Retina (tissue), 1 donor: ENCODE results near the gene ALLC.

Source experiments
- DNase-seq: peaks from one replicate; pipeline ENCODE4 v3.0.0-alpha.2; 2016

The ALLC gene

GRCh38 chr2:3727397-3728045 is 69.5 kb downstream of the ALLC start:
- DNase-seq = peak; percentile 28

DNA sequence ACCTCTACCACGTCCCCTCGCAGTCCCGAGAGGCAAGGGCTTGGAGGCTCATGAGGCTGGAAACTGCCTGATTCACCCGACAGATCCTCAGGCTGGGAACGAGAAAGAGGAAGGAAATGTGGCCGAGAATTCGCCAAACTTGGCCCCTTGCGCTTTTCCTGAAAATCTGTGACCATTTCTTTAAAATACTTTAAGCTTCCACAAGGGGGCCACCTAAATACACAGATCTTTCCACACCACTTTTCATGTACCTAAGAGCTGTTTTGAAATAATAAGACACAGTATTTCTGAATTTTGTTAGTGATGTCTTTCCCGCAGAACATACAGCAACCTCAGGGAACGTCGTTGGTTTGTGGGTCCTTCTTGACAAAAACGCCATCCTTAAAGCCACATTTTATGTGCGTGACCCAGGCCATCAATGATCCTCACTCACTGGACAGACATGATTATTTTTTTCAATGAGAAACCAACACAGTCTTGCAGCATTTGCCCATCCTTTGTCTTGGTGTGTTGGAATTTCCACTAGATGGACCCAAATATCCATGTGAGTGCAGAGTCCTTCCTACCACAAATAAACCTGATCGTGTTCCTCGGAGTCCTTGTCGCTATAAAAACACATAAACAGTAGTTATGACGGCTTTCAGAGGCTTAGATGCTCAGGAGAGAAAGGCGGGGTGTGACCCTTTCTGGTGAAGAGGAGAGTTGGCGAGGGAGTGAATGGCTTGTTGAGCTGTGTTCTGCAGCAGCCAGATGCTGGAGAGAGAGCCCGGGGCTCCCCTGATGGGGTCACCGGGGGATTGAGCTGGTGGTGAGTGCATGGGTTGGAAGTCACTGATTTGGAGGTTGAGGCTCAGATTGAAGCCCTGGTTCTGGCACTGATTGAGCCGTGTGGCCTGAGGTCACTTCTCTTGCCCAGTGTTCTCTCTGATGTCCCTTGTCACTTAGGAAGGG is 70.4 kb downstream of the ALLC start:
- DNase-seq = peak; percentile 86

GRCh38 chr2:3729055-3729448 is 71.1 kb downstream of the ALLC start:
- no peak for DNase-seq

DNA sequence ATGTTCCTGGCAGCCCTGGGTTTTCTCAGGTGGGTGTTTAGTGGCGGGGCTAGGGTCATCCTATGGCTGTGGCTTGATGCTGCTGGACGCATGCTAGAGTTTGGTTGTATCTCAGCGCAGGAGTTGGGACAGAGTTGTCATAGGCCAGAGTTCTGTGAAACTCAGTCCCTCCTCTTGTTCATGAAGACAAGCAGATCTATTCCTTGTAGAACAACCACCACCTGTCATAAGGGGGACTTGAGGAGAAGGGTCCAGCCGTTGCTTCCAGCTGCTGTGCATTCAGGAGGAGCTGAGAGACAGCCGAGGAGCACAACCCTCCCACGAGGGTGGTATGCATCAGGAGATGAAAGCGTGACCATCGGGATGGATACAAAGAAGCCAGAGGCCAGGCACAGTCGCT is 71.8 kb downstream of the ALLC start:
- DNase-seq = no peak

DNA sequence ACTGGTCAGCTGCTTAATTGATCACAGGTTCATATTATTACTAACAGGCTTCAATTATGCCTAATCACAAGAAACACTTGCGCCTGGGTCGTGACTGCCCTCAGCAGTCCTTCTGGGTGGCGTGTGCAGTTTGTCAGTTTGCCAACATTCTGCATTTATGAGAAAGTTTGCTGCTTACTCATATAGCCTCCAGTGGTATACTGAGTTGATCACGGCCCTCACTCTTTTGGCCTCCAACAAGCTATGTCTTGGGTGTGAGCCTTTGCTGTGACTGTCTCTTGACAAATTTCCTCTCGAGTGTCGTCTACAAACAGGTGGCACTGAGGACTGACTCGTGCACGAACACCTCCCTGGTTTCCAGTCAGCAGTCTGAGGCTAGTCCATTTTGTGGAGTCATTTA is 72.6 kb downstream of the ALLC start:
- DNase-seq = no peak

DNA sequence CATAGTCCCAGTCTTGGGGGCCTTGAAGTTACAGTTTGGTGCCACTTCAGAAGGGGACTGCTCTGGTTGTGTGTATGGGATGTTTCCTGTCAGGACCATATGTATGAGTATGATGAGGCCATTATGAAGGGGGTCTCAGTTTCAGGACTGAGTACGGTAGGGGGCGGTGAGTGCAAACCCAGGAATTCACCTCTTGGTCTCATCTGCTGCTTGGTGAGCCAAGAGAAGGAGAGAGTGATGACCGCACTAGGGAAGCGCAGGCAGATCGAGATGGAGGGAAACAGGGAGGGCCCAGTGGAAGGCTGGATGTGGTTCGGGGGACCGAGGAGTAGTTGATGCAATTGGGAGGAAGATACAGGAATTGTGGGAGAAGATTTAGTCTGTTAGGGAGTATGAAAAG is 73.8 kb downstream of the ALLC start:
- no peak for DNase-seq

GRCh38 chr2:3736112-3736511 is 78.1 kb downstream of the ALLC start:
- no peak for DNase-seq

- DNase-seq = no peak
These were observed 79.1 kb downstream of the ALLC start for GRCh38 chr2:3737128-3737527.

DNA sequence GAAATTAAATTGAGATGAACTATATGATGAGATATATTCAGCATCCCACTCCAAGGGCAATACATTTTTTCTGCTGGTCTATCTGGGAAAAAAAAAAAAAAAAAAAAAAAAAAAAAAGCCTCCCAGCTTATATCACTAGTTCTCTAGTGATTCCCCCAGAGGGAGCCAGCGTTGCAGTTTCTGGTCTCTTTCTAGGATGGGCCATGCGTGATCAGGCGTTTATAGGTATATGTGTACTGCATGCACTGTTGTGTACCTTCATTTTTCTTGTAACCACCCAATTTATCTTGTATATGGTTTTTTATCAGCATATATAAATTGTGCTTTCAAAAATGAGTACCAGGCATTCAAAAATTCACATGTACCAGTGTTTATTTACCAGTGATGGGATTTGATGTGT is 80.5 kb downstream of the ALLC start:
- no peak for DNase-seq

DNA sequence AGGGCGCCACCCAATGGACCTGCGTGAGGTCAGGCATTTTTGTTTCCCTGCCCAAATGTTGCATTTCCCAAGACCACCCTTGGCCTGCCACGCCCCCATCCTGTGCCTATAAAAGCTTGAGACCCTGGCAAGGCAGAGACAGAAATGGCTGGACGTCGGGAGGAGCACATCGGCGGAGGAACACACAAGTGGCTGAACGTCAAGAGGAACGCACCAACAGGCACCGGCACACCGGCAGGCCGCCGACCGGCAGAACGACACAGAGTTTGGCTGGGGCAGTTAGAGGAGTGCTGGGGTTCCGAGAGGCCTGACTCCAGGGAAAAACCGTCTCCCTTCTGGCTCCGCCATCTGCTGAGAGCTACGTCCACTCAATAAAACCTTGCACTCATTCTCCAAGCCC is 81.3 kb downstream of the ALLC start:
- no peak for DNase-seq

GRCh38 chr2:3741396-3741795 is 83.4 kb downstream of the ALLC start:
- no peak for DNase-seq

DNA sequence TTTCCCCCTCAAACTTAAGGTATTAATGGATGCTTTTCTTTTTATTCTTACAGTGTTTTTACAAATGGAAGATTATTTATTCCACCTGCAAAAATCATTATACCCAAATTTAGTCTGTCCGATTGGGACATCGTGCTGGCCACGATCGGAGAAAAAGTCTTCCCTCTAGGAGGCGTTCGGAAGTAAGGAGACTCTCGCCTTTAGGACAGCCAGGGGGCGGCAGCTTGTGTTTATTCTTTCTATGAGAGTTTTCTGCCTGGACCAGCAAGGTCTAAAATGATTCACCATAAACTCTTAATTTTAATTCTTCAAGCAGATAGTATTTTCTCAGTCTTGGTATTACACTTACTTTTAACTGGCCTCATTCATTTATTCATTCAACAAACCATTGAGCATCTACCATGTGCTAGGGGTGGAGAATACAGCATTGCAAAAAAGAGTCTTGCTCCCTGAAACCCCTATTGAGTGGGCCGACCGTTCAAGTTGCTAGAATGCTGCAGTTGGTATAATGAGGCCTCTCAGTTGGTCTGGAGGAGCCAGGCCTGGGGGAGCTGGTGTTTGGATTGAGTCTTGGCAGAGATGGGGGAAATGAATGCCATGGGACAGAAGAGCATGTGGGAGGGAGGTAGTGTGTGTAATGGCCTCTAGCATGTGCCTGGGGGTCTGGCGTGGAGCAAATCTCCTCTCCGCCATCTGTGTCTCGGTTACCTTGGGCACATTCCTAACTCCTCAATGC is 84.0 kb downstream of the ALLC start:
- no peak for DNase-seq

DNA sequence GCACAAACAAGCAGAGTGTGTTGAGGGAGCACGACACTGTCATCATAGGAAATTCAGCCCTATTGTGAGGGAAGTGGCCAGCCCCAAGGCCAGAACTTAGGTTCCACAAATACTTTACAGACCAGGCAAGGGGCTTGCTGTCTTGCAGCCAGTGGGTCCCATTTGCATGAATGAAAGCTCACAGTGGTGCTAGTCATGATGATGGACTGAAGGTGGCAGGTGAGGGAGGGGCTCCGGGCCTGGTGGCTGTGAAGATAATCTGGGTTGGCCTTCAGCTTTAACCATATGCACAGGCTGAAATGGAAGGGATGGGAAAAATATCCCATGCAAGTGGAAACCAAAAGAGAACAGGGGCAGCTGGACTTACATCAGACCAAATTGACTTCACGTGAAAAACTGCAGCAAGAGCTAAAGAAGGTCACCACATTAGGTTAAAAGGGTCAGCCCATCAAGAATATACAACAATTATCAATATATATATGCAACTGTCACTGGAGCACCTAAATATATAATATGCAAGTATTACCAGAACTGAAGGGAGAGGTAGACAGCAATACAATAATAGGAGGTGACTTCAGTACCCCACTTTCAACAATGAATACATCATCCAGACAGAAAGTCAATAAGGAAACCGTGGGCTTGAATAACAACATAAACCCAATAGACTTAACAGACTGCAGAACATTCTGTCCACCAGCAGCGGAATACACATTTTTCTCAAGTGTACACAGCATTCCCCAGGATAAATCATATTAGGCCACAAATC is 84.9 kb downstream of the ALLC start:
- no peak for DNase-seq

DNA sequence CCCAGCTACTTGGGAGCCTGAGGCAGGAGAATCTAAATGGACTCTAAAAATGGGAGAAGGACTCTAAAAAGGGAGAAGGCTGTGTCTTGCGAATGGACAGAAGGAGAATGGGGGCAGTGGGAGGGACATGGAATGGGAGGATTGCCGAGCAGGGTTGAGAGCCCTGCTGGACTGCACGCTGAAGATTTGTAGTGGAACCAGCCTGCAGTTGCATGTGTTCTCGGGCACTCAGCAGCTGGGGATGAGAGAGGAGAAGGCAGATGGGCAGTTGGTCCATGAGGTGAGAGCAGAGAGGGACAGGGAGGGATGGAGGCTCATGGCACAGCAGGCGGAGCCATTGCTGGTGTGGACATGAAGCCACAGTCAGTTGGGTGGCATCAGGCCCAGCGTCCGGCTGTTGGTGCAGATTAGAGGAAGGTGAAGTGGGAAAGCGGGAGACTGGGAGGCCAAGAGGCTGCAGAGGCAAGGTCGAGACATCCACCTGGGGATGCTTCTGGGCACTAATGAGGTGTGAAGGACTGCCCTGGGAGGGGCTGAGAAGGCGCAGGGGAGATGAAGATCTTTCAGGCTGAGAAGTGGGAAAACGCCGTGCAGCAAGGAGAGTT is 86.1 kb downstream of the ALLC start:
- DNase-seq = no peak

GRCh38 chr2:3745920-3746319 is 87.9 kb downstream of the ALLC start:
- no peak for DNase-seq

- no peak for DNase-seq
These were observed 89.1 kb downstream of the ALLC start for GRCh38 chr2:3747032-3747654.

DNA sequence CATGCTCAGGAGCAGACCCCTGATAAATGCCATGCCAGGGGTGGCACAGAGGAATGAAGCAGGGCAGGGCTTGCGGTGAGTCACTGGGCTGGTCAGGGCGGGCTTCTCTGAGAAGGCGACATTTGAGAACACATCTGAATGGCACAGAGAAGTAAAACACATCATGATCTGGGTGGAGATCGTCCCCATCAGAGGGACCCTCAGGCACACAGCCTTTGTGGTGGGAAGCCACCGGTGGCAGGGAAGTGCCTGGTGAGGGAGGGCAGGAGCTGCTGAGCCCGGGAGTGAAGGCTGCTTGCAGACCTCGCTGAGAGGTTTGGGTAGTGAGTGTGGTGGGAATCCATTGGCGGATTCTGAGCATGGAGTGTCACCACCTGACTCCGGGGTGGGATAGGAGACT is 89.8 kb downstream of the ALLC start:
- DNase-seq = no peak

DNA sequence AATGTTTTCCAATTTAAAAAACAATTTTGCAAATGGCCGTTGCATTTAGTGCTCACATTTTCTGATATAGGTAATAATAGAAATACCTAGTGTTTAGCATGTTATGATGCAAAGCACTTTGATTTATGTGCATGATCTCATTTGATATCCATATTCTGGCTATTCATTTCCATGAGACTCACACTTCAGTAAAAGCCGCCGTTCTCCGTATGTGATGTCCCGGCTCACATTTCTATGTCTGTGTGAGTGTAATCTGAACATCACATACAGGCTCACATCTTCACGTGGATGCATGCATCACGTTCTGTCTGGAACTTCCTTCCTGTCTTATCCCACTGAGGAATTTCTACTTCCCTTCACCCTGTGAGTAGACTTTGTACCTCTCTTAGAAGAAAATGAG is 91.2 kb downstream of the ALLC start:
- DNase-seq = no peak

DNA sequence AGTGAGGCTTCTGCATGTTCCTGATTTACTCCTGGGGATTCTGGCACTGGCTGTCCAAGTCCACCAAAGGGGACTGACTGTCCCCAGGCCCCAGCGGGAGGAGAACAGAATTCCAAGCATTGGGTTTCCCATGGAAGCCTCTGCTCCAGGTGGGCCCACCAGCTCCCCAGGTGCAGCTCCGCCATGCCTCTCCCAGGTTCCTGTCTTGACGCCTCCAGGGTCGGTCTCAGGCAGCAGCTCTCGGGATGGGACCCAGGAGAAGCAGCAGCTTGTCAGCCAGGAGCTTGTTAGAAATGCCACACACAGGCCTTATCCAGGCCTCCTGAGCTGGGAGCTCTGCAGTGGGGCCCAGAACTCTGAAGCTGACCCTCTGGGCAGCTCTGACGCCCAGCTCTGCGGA is 93.3 kb downstream of the ALLC start:
- DNase-seq = no peak

DNA sequence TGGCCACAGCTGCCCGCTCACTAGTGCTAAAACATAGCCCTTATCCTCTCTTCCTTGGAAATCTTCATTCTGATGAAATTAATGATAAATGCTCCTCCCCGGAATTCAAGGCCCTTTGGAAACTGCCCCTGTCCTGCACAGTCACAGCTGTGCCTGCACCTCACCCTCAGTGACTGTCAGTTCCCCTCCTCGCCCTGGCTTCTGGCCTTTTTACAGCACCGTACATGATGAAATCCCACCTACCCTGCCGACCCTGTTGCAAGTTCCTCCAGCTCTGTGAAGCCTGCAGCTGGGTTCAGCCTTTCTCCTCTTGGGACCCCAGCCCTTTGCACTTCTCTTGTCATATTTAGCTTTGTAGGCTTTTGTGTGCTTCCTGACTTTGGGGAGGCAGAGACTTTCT is 93.8 kb downstream of the ALLC start:
- DNase-seq = no peak
